Breast epithelium (tissue), 4 donors: ENCODE measurements around the gene BRINP2. TPM values are rescaled to one million over a fixed set of nuclear protein-coding genes. Genes with fewer than 3 reads are reported as not detected.

ENCODE experiments used
- DNase-seq, 2 donors: peaks; one replicate each; pipeline ENCODE4 v3.0.0-alpha.2; 2019; ENCODE audit warnings: low spot score in 2 of 2
- H3K27ac ChIP-seq, 2 donors: fragments of 200-600 bp; sonication (generic) in 1 of 2; one replicate each; pipeline ENCODE4 v1.5.1; 2016 to 2019; ENCODE audit warnings: mild to moderate bottlenecking in 1 of 2
- H3K27me3 ChIP-seq, 2 donors: fragments of 200-600 bp; sonication (generic) in 1 of 2; one replicate each; pipeline versions ENCODE4 v1.5.1 to v1.6.0; 2017 to 2019; ENCODE audit warnings: control low read depth in 1 of 2, mild to moderate bottlenecking in 1 of 2
- H3K36me3 ChIP-seq: fragments of 200-600 bp; one replicate; pipeline ENCODE4 v1.5.1; 2019
- H3K4me1 ChIP-seq, 2 donors: fragments of 200-600 bp; sonication (generic); one replicate each; pipeline ENCODE4 v1.5.1; 2016 to 2019; ENCODE audit warnings: control low read depth in 1 of 2
- H3K4me3 ChIP-seq, 3 donors: fragments of 200-600 bp; sonication (generic); 1 replicate in 2 of 3; 2 replicates in 1 of 3; pipeline ENCODE4 v1.5.1; 2016 to 2019; ENCODE audit warnings: mild to moderate bottlenecking in 3 of 3, moderate library complexity in 2 of 3
- H3K9me3 ChIP-seq, 2 donors: fragments of 200-600 bp; sonication (generic) in 1 of 2; one replicate each; pipeline ENCODE4 v1.5.1; 2016 to 2019; ENCODE audit warnings: control low read depth in 1 of 2
- CTCF ChIP-seq, 3 donors: fragments of 450-650 bp; IDR thresholded peaks; one replicate each; pipeline ENCODE4 v1.5.1; 2016 to 2017; ENCODE audit warnings: antibody characterized with exemption in 3 of 3, mild to moderate bottlenecking in 3 of 3, moderate library complexity in 3 of 3
- POLR2A ChIP-seq: fragments of 450-650 bp; IDR thresholded peaks from one replicate; pipeline ENCODE4 v1.6.1; 2016; ENCODE audit warnings: antibody characterized with exemption, mild to moderate bottlenecking, moderate library complexity
- POLR2AphosphoS5 ChIP-seq, 3 donors: sonication (generic); formaldehyde crosslinking; IDR thresholded peaks; one replicate each; pipeline ENCODE4 v1.6.1; 2017; ENCODE audit warnings: antibody characterized with exemption in 3 of 3
- intact Hi-C: fragments of 100-400 bp; cut with DNase I; formaldehyde crosslinking; loops from one replicate; pipeline ENCODE4 v1.15.1; 2023; ENCODE audit warnings: low total_unique reads
- total RNA-seq, 3 donors: library from RNA; depleted of rRNA; stranded (reverse); fragments of >200 nt; gene quantifications; one replicate each; pipeline ENCODE4 v1.1.0, GENCODE V29; 2016

The BRINP2 gene
- total RNA-seq, 3 donors from 2014 or later: 0.48 to 2.9 (median 1.5) TPM

GRCh38 chr1:177228693-177229065 is 57.9 kb downstream of the BRINP2 start:
- H3K4me1 ChIP-seq: no peaks in the 10 kb centered on the region
- H3K9me3 ChIP-seq: no peaks in the 10 kb centered on the region
- H3K27me3 ChIP-seq: no peaks in the 10 kb centered on the region
- H3K36me3 ChIP-seq: no peaks in the 10 kb centered on the region
- TF ChIP-seq POLR2AphosphoS5 (IDR thresholded peaks at IDR 0.05) (no peak), POLR2A (no peak), CTCF (IDR thresholded peaks at IDR 0.05) (no peak)
- no peak overlapping the region for H3K27ac ChIP-seq
- no peak for DNase-seq
- H3K4me3 ChIP-seq: no peak overlapping the region
- intact Hi-C loops: no loop called here

- Histone ChIP-seq H3K9me3 (no peaks in the 10 kb centered on the region), H3K36me3 (no peaks in the 10 kb centered on the region), H3K27me3 (no peaks in the 10 kb centered on the region), H3K4me3 (no peak overlapping the region), H3K4me1 (no peaks in the 10 kb centered on the region), H3K27ac (no peak overlapping the region)
- no peak for TF ChIP-seq POLR2AphosphoS5 (IDR thresholded peaks at IDR 0.05)
- no peak for TF ChIP-seq CTCF (IDR thresholded peaks at IDR 0.05)
- TF ChIP-seq POLR2A: no peak
- intact Hi-C loops: no loop called here
- DNase-seq: no peak
Observed at GRCh38 chr1:177229781-177230180, 59.0 kb downstream of the BRINP2 start.

- DNase-seq: no peak
Observed at GRCh38 chr1:177230228-177231016, 59.7 kb downstream of the BRINP2 start.

GRCh38 chr1:177235350-177235749 is 64.6 kb downstream of the BRINP2 start:
- no peaks in the 10 kb centered on the region for H3K36me3 ChIP-seq
- H3K4me3 ChIP-seq: no peak overlapping the region
- H3K27me3 ChIP-seq: no peaks in the 10 kb centered on the region
- no peak overlapping the region for H3K27ac ChIP-seq
- no peaks in the 10 kb centered on the region for H3K9me3 ChIP-seq
- H3K4me1 ChIP-seq: no peaks in the 10 kb centered on the region
- intact Hi-C loops: no loop called here
- no peak for DNase-seq
- no peak for TF ChIP-seq POLR2A
- no peak for TF ChIP-seq POLR2AphosphoS5 (IDR thresholded peaks at IDR 0.05)
- TF ChIP-seq CTCF (IDR thresholded peaks at IDR 0.05): no peak

More at GRCh38 chr1:177230228-177231016, 59.7 kb downstream of the BRINP2 start:
- Histone ChIP-seq H3K27ac (no peak overlapping the region), H3K27me3 (no peaks in the 10 kb centered on the region), H3K9me3 (no peaks in the 10 kb centered on the region), H3K36me3 (no peaks in the 10 kb centered on the region), H3K4me1 (no peaks in the 10 kb centered on the region), H3K4me3 (no peak overlapping the region)
- no peak for TF ChIP-seq CTCF (IDR thresholded peaks at IDR 0.05)
- TF ChIP-seq POLR2A: no peak
- no peak for TF ChIP-seq POLR2AphosphoS5 (IDR thresholded peaks at IDR 0.05)
- intact Hi-C loops: no loop called here

GRCh38 chr1:177236962-177237361 is 66.2 kb downstream of the BRINP2 start:
- intact Hi-C loops: no loop called here
- no peak for DNase-seq
- Histone ChIP-seq H3K27ac (no peak overlapping the region), H3K4me3 (no peak overlapping the region), H3K36me3 (no peaks in the 10 kb centered on the region), H3K27me3 (no peaks in the 10 kb centered on the region), H3K9me3 (no peaks in the 10 kb centered on the region), H3K4me1 (no peaks in the 10 kb centered on the region)
- TF ChIP-seq CTCF (IDR thresholded peaks at IDR 0.05) (no peak), POLR2A (no peak), POLR2AphosphoS5 (IDR thresholded peaks at IDR 0.05) (no peak)
